H9 (cell line): Measurements from ENCODE around the gene R3HDM2. TPM values are rescaled to one million over a fixed set of nuclear protein-coding genes. Genes with fewer than 3 reads are reported as not detected.

ENCODE experiments used
- DNase-seq: peaks from one replicate; pipeline ENCODE4 v3.0.0-alpha.2; 2017
- H2AFZ ChIP-seq: one replicate; pipeline ENCODE4 v1.6.1; 2013; ENCODE audit warnings: mild to moderate bottlenecking, low read length, control low read depth, moderate library complexity
- H2AK5ac ChIP-seq: 2 replicates; pipeline ENCODE4 v1.6.1; 2013; ENCODE audit warnings: low read length, control low read depth, mixed read lengths; ENCODE audit not compliant: insufficient read length
- H2BK120ac ChIP-seq: one replicate; pipeline ENCODE4 v1.6.1; 2013; ENCODE audit warnings: low read depth, mild to moderate bottlenecking, low read length, control low read depth, inconsistent platforms; ENCODE audit not compliant: poor library complexity, severe bottlenecking
- H2BK12ac ChIP-seq: 2 replicates; pipeline ENCODE4 v1.6.1; 2013; ENCODE audit warnings: low read length, control low read depth, mixed read lengths, low read depth; ENCODE audit not compliant: insufficient read length
- H2BK15ac ChIP-seq: 2 replicates; pipeline ENCODE4 v1.6.1; 2013; ENCODE audit warnings: low read depth, low read length, control low read depth
- H2BK20ac ChIP-seq: one replicate; pipeline ENCODE4 v1.6.1; 2013; ENCODE audit warnings: low read depth, mild to moderate bottlenecking, low read length, control low read depth, inconsistent platforms; ENCODE audit not compliant: poor library complexity, severe bottlenecking
- H2BK5ac ChIP-seq: 2 replicates; pipeline ENCODE4 v1.6.1; 2013; ENCODE audit warnings: low read length, control low read depth, mixed read lengths; ENCODE audit not compliant: insufficient read length
- H3K14ac ChIP-seq: 2 replicates; pipeline ENCODE4 v1.6.1; 2013; ENCODE audit warnings: low read length, control low read depth; ENCODE audit not compliant: insufficient read depth
- H3K18ac ChIP-seq: 2 replicates; pipeline ENCODE4 v1.6.1; 2013; ENCODE audit warnings: low read depth, mild to moderate bottlenecking, mixed read lengths, low read length, control low read depth; ENCODE audit not compliant: insufficient read length
- H3K23ac ChIP-seq: 2 replicates; pipeline ENCODE4 v1.6.1; 2013; ENCODE audit warnings: low read length, control low read depth, mixed read lengths, low read depth; ENCODE audit not compliant: insufficient read length
- H3K23me2 ChIP-seq: 2 replicates; pipeline ENCODE4 v1.6.1; 2013; ENCODE audit warnings: low read depth, mild to moderate bottlenecking, mixed read lengths, low read length, control low read depth; ENCODE audit not compliant: insufficient read length, poor library complexity, severe bottlenecking
- H3K27ac ChIP-seq: 2 replicates; pipeline ENCODE4 v1.5.1; 2013; ENCODE audit warnings: low read length, control low read depth, mixed read lengths, low read depth; ENCODE audit not compliant: insufficient read length
- H3K27me3 ChIP-seq: 2 replicates; pipeline ENCODE4 v1.6.1; 2013; ENCODE audit warnings: low read length, control low read depth, inconsistent platforms; ENCODE audit not compliant: insufficient read depth
- H3K4ac ChIP-seq: 2 replicates; pipeline ENCODE4 v1.6.1; 2013; ENCODE audit warnings: low read depth, mild to moderate bottlenecking, control low read depth, inconsistent platforms, low read length, moderate library complexity
- H3K4me1 ChIP-seq: 2 replicates; pipeline ENCODE4 v1.6.1; 2013; ENCODE audit warnings: low read length, control low read depth, inconsistent platforms; ENCODE audit not compliant: insufficient read depth
- H3K4me2 ChIP-seq: 2 replicates; pipeline ENCODE4 v1.6.1; 2013; ENCODE audit warnings: low read length, control low read depth, mixed read lengths; ENCODE audit not compliant: insufficient read length, insufficient read depth
- H3K56ac ChIP-seq: 2 replicates; pipeline ENCODE4 v1.6.1; 2013; ENCODE audit warnings: low read depth, mild to moderate bottlenecking, mixed read lengths, low read length, control low read depth; ENCODE audit not compliant: insufficient read length
- H3K79me1 ChIP-seq: 2 replicates; pipeline ENCODE4 v1.6.1; 2013; ENCODE audit warnings: low read depth, mild to moderate bottlenecking, moderate library complexity, low read length, control low read depth, inconsistent platforms; ENCODE audit not compliant: insufficient read depth, poor library complexity, severe bottlenecking
- H3K79me2 ChIP-seq: 2 replicates; pipeline ENCODE4 v1.6.1; 2013; ENCODE audit warnings: low read length, control low read depth, inconsistent platforms; ENCODE audit not compliant: insufficient read depth
- H3K9ac ChIP-seq: 2 replicates; pipeline ENCODE4 v1.6.1; 2013; ENCODE audit warnings: low read length, control low read depth, mixed read lengths; ENCODE audit not compliant: insufficient read length; ENCODE audit errors: extremely low read depth
- H3K9me3 ChIP-seq: one replicate; pipeline ENCODE4 v1.6.1; 2013; ENCODE audit warnings: low read depth, low read length, inconsistent platforms; ENCODE audit not compliant: control insufficient read depth
- H3T11ph ChIP-seq: one replicate; pipeline ENCODE4 v1.6.1; 2013; ENCODE audit warnings: mild to moderate bottlenecking, low read length, control low read depth, inconsistent platforms
- H4K20me1 ChIP-seq: one replicate; pipeline ENCODE4 v1.6.1; 2013; ENCODE audit not compliant: control insufficient read depth, insufficient read length, insufficient read depth
- H4K5ac ChIP-seq: 2 replicates; pipeline ENCODE4 v1.6.1; 2013; ENCODE audit warnings: low read depth, mild to moderate bottlenecking, mixed read lengths, low read length, control low read depth; ENCODE audit not compliant: insufficient read length
- H4K8ac ChIP-seq: replicated peaks from 2 replicates; pipeline ENCODE4 v1.6.1; 2013; ENCODE audit warnings: low read length, control low read depth, mixed read lengths, low read depth; ENCODE audit not compliant: insufficient read length
- H4K91ac ChIP-seq: 2 replicates; pipeline ENCODE4 v1.6.1; 2013; ENCODE audit warnings: low read depth, mild to moderate bottlenecking, moderate library complexity, mixed read lengths, low read length, control low read depth; ENCODE audit not compliant: insufficient read length
- H3K27ac Mint-ChIP-seq, 3 experiments: 2 replicates in 2 of 3; 3 replicates in 1 of 3; pipeline ENCODE4 v1.8.0; 2020 to 2021; ENCODE audit warnings: mixed read lengths in 3 of 3, mild to moderate bottlenecking in 1 of 3, moderate library complexity in 1 of 3
- H3K27me3 Mint-ChIP-seq: 2 replicates; pipeline ENCODE4 v1.8.0; 2021; ENCODE audit warnings: low read depth, mild to moderate bottlenecking, moderate library complexity, mixed read lengths
- H3K36me3 Mint-ChIP-seq, 3 experiments: 2 replicates in 2 of 3; 3 replicates in 1 of 3; pipeline ENCODE4 v1.8.0; 2020 to 2021; ENCODE audit warnings: low read depth in 3 of 3, mixed read lengths in 3 of 3; ENCODE audit not compliant: insufficient read depth in 1 of 3
- H3K4me1 Mint-ChIP-seq, 2 experiments: 2 replicates each; pipeline ENCODE4 v1.8.0; 2020; ENCODE audit warnings: mixed read lengths in 2 of 2
- H3K4me3 Mint-ChIP-seq, 2 experiments: 2 replicates in 1 of 2; 3 replicates in 1 of 2; pipeline ENCODE4 v1.8.0; 2020 to 2021; ENCODE audit warnings: mild to moderate bottlenecking in 2 of 2, mixed read lengths in 2 of 2, moderate library complexity in 1 of 2
- H3K9me3 Mint-ChIP-seq, 2 experiments: 2 replicates in 1 of 2; 3 replicates in 1 of 2; pipeline ENCODE4 v1.8.0; 2020; ENCODE audit warnings: mild to moderate bottlenecking in 2 of 2, mixed read lengths in 2 of 2, moderate library complexity in 1 of 2
- CTCF ChIP-seq: fragments of 200-600 bp; sonication (generic); conservative IDR thresholded peaks from 3 replicates; pipeline ENCODE4 v1.8.0; 2021; ENCODE audit warnings: antibody characterized with exemption, mild to moderate bottlenecking
- whole genome bisulfite sequencing: extraction: QIAGEN DNeasy Blood & Tissue Kit; methylation state at CpG from one replicate; pipeline ENCODE4 v1.1.7; 2013; ENCODE audit warnings: missing lambda C conversion rate, low lambda C conversion rate, mixed read lengths; ENCODE audit not compliant: insufficient read length; ENCODE audit errors: extremely low coverage; 5-methylcytosine and 5-hydroxymethylcytosine counted together
- total RNA-seq: library from RNA; stranded (reverse); gene quantifications from 2 replicates; pipeline ENCODE4 v1.2.1, GENCODE V29; 2021

R3HDM2 gene
- total RNA-seq, 1 experiment from 2014 or later: 43.9 TPM

GRCh38 chr12:57454213-57454565 lies 23.3 kb upstream of the R3HDM2 start:
- Mint-ChIP-seq H3K36me3 (no peaks in the 10 kb centered on the region; a peak in 1 of 7 replicates), H3K4me1 (peaks cover 42 to 56% of the 10 kb centered on the region in 2 experiments), H3K27me3 (peaks cover 1% of the 10 kb centered on the region), H3K4me3 (peak overlapping the region in 1 of 2 experiments; percentile 84; a peak in 2 of 5 replicates), H3K27ac (peak overlapping the region; percentile 97 to 99 (median 97)), H3K9me3 (no peaks in the 10 kb centered on the region)
- Histone ChIP-seq H3K23me2 (peaks cover 20% of the 10 kb centered on the region), H2BK20ac (no peak overlapping the region), H2BK15ac (no peak overlapping the region), H3K27me3 (no peaks in the 10 kb centered on the region), H2BK12ac (peak overlapping the region; percentile 7), H3K4me2 (no peak overlapping the region), H3K14ac (peak overlapping the region; percentile 84; the same call in 1 of the 2 replicates), H2BK120ac (peak overlapping the region; percentile 96), H3K9ac (no peak overlapping the region), H3K56ac (no peak overlapping the region), H4K8ac (no peak overlapping the region), H3K18ac (peak overlapping the region; percentile 89), H3T11ph (no peak overlapping the region), H4K5ac (no peak overlapping the region), H2BK5ac (peak overlapping the region; percentile 31), H3K79me1 (no peaks in the 10 kb centered on the region), H3K27ac (no peak overlapping the region), H3K4me1 (no peaks in the 10 kb centered on the region; the same call in 1 of the 2 replicates), H2AFZ (no peak overlapping the region), H3K79me2 (no peaks in the 10 kb centered on the region), H4K20me1 (no peaks in the 10 kb centered on the region), H2AK5ac (no peak overlapping the region), H3K9me3 (no peaks in the 10 kb centered on the region), H4K91ac (no peak overlapping the region), H3K4ac (no peak overlapping the region; the same call in 1 of the 2 replicates), H3K23ac (no peak overlapping the region)
- TF ChIP-seq CTCF: no peak
- no CpG with 5 or more reads among the region's 2 CpGs for WGBS
- no peak for DNase-seq
